HepG2 (cell line): Measurements from ENCODE around the gene C1RL. TPM values are rescaled to one million over a fixed set of nuclear protein-coding genes. Genes with fewer than 3 reads are reported as not detected.

Experiments
- ATAC-seq: fragments of 200-7000 bp; cut with Tn5 transposase; 3 replicates; pipeline ENCODE4 v1.9.1; 2020; ENCODE audit warnings: mild to moderate bottlenecking, moderate library complexity
- BruUV-seq: library from RNA; stranded (reverse); fragments of 400-500 nt; replicated peaks from 2 replicates; lab custom pipeline; 2021; lab: Mats Ljungman, UMichigan
- CTCF ChIA-PET: fragments of 300-600 bp; formaldehyde crosslinking; extraction: SDS; loops from one replicate; lab custom pipeline; 2021; ENCODE audit warnings: low total read pairs, inconsistent platforms, low intra/inter-chr PET ratio; lab: Yijun Ruan, JAX
- POLR2A ChIA-PET: fragments of 350-600 bp; sonication (Branson Sonifier 250); formaldehyde crosslinking; loops from one replicate; lab custom pipeline; 2020; ENCODE audit warnings: antibody characterized with exemption, inconsistent platforms; lab: Yijun Ruan, JAX
- DNase-seq: peaks from one replicate; pipeline ENCODE4 v3.0.0-alpha.2; 2015; ENCODE audit warnings: low spot score
- FAIRE-seq: peaks from 3 replicates; lab custom pipeline; 2011; peaks lifted over from hg19 to GRCh38; lab: Jason Lieb, UNC
- H2AFZ ChIP-seq: one replicate; pipeline ENCODE4 v1.6.1; 2011; ENCODE audit warnings: low read length, inconsistent platforms
- H3K27ac ChIP-seq: fragments of 300-600 bp; 3 replicates; pipeline ENCODE4 v1.8.0; 2011; ENCODE audit warnings: mixed run types, mild to moderate bottlenecking, mixed read lengths, low read length, inconsistent platforms; ENCODE audit not compliant: insufficient read depth; ENCODE audit errors: extremely low read length
- H3K27me3 ChIP-seq, 2 experiments: fragments of 200-600 bp in 1 of 2; 2 replicates in 1 of 2; 3 replicates in 1 of 2; pipeline versions ENCODE4 v1.6.0 to v1.8.0; 2011; ENCODE audit warnings: low read length in 2 of 2, mild to moderate bottlenecking in 2 of 2, moderate library complexity in 2 of 2, inconsistent platforms in 1 of 2; ENCODE audit not compliant: insufficient read depth in 2 of 2, control insufficient read depth in 1 of 2
- H3K36me3 ChIP-seq, 2 experiments: fragments of 200-600 bp in 1 of 2; replicated peaks in 1 of 2; 2 replicates in 1 of 2; 3 replicates in 1 of 2; pipeline versions ENCODE4 v1.5.1 to v1.8.0; 2011; ENCODE audit warnings: low read length in 2 of 2, inconsistent platforms in 1 of 2; ENCODE audit not compliant: insufficient read depth in 2 of 2, control insufficient read depth in 1 of 2
- H3K4me1 ChIP-seq: 2 replicates; pipeline ENCODE4 v1.5.1; 2012; ENCODE audit warnings: low read length, inconsistent platforms; ENCODE audit not compliant: insufficient read depth
- H3K4me2 ChIP-seq: 2 replicates; pipeline ENCODE4 v1.6.0; 2011; ENCODE audit warnings: low read depth, low read length, inconsistent platforms
- H3K4me3 ChIP-seq, 3 experiments: fragments of 200-600 bp in 1 of 3; sonication (generic), shearing (Covaris generic) in 1 of 3; replicated peaks in 1 of 3; 2 replicates each; pipeline ENCODE4 v1.5.1; 2011 to 2016; ENCODE audit warnings: low read length in 3 of 3, inconsistent platforms in 2 of 3, low read depth in 2 of 3, mild to moderate bottlenecking in 2 of 3, control low read depth in 1 of 3, mixed read lengths in 1 of 3; ENCODE audit not compliant: insufficient read depth in 1 of 3
- H3K79me2 ChIP-seq: one replicate; pipeline ENCODE4 v1.6.1; 2011; ENCODE audit warnings: low read length, inconsistent platforms; ENCODE audit not compliant: insufficient read depth
- H3K9ac ChIP-seq: 2 replicates; pipeline ENCODE4 v1.6.0; 2011; ENCODE audit warnings: mild to moderate bottlenecking, low read depth, low read length, inconsistent platforms; ENCODE audit not compliant: insufficient read depth
- H3K9me3 ChIP-seq: 2 replicates; pipeline ENCODE4 v1.5.1; 2012; ENCODE audit warnings: mild to moderate bottlenecking, low read length
- H4K20me1 ChIP-seq: 2 replicates; pipeline ENCODE4 v1.6.0; 2011; ENCODE audit warnings: inconsistent platforms, mild to moderate bottlenecking, low read length, moderate library complexity; ENCODE audit not compliant: insufficient read depth
- HNF4A ChIP-seq: sonication (generic); formaldehyde crosslinking; IDR thresholded peaks from 2 replicates; pipeline ENCODE4 v1.4.0; 2020; ENCODE audit warnings: missing genetic modification reagents
- MTA1 ChIP-seq: sonication (generic); formaldehyde crosslinking; IDR thresholded peaks from 2 replicates; pipeline ENCODE4 v1.4.0; 2020; ENCODE audit warnings: missing genetic modification reagents, mild to moderate bottlenecking, borderline replicate concordance
- NR1H2 ChIP-seq: sonication (generic); formaldehyde crosslinking; IDR thresholded peaks from 2 replicates; pipeline ENCODE4 v1.8.1; 2022; ENCODE audit warnings: low read depth, missing genetic modification reagents, borderline replicate concordance
- POLR2A ChIP-seq, 2 experiments: IDR thresholded peaks; 2 replicates each; pipeline ENCODE4 v1.6.1; 2011; ENCODE audit warnings: low read depth in 2 of 2, low read length in 2 of 2, mild to moderate bottlenecking in 1 of 2, moderate library complexity in 1 of 2; ENCODE audit not compliant: insufficient read depth in 1 of 2
- REXO4 ChIP-seq: sonication (generic); formaldehyde crosslinking; IDR thresholded peaks from 2 replicates; pipeline ENCODE4 v1.8.0; 2022; ENCODE audit warnings: missing genetic modification reagents, mild to moderate bottlenecking, borderline replicate concordance
- STAT5B ChIP-seq: sonication (generic); formaldehyde crosslinking; IDR thresholded peaks from 2 replicates; pipeline ENCODE4 v1.4.0; 2020; ENCODE audit warnings: missing genetic modification reagents
- TRIM24 ChIP-seq: sonication (generic); formaldehyde crosslinking; IDR thresholded peaks from 2 replicates; pipeline ENCODE4 v1.8.0; 2022; ENCODE audit warnings: mild to moderate bottlenecking, missing genetic modification reagents
- ZNF180 ChIP-seq: sonication (generic); formaldehyde crosslinking; IDR thresholded peaks from 2 replicates; pipeline ENCODE4 v1.4.0; 2020; ENCODE audit warnings: low read depth, missing genetic modification reagents, borderline replicate concordance
- ZNF552 ChIP-seq: sonication (generic); formaldehyde crosslinking; IDR thresholded peaks from 2 replicates; pipeline ENCODE4 v1.9.0; 2022; ENCODE audit warnings: missing genetic modification reagents, mild to moderate bottlenecking, borderline replicate concordance
- WGBS: methylation state at CpG from one replicate; pipeline ENCODE4 v1.1.6; 2017; ENCODE audit warnings: low lambda C conversion rate; 5-methylcytosine and 5-hydroxymethylcytosine counted together
- in situ Hi-C: cut with HindIII; loops from 2 replicates; pipeline ENCODE4 v1.10.0; 2017; ENCODE audit warnings: low pct_unique_long_range_greater_than_20kb; ENCODE audit not compliant: extremely low pct_ligation_motif_present
- intact Hi-C: fragments of 100-400 bp; cut with micrococcal nuclease; formaldehyde crosslinking; loops from one replicate; pipeline ENCODE4 v1.10.0; 2022; ENCODE audit not compliant: unreplicated experiment
- polyA plus RNA-seq, 8 experiments: library from polyadenylated mRNA; depleted of rRNA in 3 of 8; stranded (reverse) in 7 of 8; unstranded in 1 of 8; fragments of >200 nt; fragmentation: Illumina TruSeq in 4 of 8; extraction: Trizol in 4 of 8; gene quantifications; 2 replicates each; pipeline versions ENCODE4 v1.2.1 to v1.2.3, GENCODE V29; 2011 to 2016; ENCODE audit warnings: low read depth in 4 of 8, missing spikeins in 1 of 8, mixed read lengths in 1 of 8; ENCODE audit not compliant: insufficient read depth in 1 of 8
- total RNA-seq, 5 experiments: library from RNA; depleted of rRNA; stranded (reverse); fragments of >200 nt; fragmentation: Illumina TruSeq; extraction: Trizol; gene quantifications; 2 replicates each; pipeline ENCODE4 v1.2.3, GENCODE V29; 2016; ENCODE audit warnings: low read depth in 1 of 5
- TF ChIP-seq, protein P1 (sequence below): sonication (generic); formaldehyde crosslinking; IDR thresholded peaks from 2 replicates; pipeline ENCODE4; 2020; ENCODE audit warnings: missing genetic modification reagents, mild to moderate bottlenecking, borderline replicate concordance
- TF ChIP-seq, protein P2 (sequence below): sonication (generic); formaldehyde crosslinking; IDR thresholded peaks from 2 replicates; pipeline ENCODE4 v1.5.1; 2020; ENCODE audit warnings: mild to moderate bottlenecking, missing genetic modification reagents, moderate library complexity

The C1RL gene
- total and polyA plus RNA-seq, 2 of the 13 experiments (the other 11 are each of a cell fraction or from before 2014, with no cell fraction given), result 28.9 to 53.1 TPM

DNA sequence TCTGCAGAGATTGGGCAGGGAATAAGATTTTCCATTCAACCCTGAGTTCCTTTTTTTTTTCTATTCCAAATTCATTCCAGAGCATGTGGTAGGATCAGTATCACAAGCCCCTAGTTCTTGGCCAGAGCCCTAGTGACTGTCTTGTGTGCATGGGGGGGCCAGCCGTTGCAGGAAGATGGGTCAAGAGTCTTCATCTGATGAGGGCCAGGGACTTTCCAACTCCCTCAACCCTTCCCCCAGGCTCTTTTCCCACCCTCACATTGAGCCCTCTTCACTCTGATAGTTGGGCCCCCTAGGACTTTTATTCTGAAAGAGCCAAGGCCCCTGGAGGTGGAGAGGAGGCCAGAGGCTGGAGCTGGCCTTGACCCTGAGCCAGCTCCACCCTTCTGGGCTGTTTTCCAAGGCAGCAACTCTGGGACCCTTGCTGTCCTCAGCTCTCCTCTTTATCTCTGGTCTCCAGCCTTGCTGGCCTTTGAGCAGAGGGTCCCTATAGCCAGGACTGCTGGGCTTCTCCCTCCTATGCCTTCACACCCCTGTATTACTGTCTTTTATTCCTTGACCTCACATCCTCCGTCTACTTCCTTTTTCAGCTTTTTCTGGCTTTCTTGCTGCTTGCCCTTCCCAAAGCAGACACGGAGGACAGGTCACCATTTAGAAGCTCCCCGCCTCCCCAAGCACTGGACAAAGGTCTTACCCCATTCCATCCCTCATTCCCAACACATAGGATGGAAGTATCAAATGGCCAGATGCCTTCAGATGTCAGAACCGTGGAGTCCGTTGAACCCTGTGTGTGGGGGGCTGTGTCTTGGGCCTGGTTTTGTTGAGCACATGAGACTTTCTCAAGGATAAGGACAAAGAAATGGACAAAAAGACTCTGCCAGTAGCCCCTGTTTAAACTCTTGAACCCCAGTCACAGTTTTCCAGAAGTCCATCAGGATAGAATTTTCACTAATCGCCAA, 14.1 kb upstream of the C1RL start (continued):
- no peak for TF ChIP-seq TRIM24
- TF ChIP-seq MTA1 (CRISPR knock-in tag), result peak; percentile 69; the same call in 1 of the 2 replicates
- no peak for TF ChIP-seq STAT5B (CRISPR knock-in tag)
- TF ChIP-seq, protein P1, sequence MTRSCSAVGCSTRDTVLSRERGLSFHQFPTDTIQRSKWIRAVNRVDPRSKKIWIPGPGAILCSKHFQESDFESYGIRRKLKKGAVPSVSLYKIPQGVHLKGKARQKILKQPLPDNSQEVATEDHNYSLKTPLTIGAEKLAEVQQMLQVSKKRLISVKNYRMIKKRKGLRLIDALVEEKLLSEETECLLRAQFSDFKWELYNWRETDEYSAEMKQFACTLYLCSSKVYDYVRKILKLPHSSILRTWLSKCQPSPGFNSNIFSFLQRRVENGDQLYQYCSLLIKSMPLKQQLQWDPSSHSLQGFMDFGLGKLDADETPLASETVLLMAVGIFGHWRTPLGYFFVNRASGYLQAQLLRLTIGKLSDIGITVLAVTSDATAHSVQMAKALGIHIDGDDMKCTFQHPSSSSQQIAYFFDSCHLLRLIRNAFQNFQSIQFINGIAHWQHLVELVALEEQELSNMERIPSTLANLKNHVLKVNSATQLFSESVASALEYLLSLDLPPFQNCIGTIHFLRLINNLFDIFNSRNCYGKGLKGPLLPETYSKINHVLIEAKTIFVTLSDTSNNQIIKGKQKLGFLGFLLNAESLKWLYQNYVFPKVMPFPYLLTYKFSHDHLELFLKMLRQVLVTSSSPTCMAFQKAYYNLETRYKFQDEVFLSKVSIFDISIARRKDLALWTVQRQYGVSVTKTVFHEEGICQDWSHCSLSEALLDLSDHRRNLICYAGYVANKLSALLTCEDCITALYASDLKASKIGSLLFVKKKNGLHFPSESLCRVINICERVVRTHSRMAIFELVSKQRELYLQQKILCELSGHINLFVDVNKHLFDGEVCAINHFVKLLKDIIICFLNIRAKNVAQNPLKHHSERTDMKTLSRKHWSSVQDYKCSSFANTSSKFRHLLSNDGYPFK, result no peak
- no peak for TF ChIP-seq ZNF180 (CRISPR knock-in tag)

DNA sequence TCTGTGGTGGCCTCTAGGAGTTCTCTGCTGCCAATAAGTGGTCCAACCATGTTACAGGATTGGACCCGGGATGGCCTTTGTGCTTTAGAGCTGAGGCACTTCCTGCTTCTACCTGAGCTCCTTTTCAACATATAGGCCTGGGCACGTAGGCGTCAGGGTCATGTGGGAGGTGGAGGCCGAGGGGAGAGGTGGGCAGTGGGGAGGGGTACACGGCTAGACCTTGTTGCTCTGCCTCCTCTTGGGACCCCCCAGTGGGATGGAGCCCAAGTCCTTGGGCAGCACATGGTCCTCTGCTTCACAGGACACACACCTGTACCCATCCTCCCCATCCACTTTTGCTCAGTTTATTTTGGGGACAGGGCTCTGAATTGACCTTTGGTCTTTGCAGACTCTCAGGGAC, 12.3 kb upstream of the C1RL start:
- no TSS peak for BruUV-seq
- TF ChIP-seq, protein P2, sequence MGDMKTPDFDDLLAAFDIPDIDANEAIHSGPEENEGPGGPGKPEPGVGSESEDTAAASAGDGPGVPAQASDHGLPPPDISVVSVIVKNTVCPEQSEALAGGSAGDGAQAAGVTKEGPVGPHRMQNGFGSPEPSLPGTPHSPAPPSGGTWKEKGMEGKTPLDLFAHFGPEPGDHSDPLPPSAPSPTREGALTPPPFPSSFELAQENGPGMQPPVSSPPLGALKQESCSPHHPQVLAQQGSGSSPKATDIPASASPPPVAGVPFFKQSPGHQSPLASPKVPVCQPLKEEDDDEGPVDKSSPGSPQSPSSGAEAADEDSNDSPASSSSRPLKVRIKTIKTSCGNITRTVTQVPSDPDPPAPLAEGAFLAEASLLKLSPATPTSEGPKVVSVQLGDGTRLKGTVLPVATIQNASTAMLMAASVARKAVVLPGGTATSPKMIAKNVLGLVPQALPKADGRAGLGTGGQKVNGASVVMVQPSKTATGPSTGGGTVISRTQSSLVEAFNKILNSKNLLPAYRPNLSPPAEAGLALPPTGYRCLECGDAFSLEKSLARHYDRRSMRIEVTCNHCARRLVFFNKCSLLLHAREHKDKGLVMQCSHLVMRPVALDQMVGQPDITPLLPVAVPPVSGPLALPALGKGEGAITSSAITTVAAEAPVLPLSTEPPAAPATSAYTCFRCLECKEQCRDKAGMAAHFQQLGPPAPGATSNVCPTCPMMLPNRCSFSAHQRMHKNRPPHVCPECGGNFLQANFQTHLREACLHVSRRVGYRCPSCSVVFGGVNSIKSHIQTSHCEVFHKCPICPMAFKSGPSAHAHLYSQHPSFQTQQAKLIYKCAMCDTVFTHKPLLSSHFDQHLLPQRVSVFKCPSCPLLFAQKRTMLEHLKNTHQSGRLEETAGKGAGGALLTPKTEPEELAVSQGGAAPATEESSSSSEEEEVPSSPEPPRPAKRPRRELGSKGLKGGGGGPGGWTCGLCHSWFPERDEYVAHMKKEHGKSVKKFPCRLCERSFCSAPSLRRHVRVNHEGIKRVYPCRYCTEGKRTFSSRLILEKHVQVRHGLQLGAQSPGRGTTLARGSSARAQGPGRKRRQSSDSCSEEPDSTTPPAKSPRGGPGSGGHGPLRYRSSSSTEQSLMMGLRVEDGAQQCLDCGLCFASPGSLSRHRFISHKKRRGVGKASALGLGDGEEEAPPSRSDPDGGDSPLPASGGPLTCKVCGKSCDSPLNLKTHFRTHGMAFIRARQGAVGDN (CRISPR knock-in tag), result peak; percentile 16; the same call in 1 of the 2 replicates
- no peak for TF ChIP-seq NR1H2 (CRISPR knock-in tag)
- TF ChIP-seq HNF4A, result peak; percentile 7; the same call in 1 of the 2 replicates
- no peak for TF ChIP-seq REXO4 (CRISPR knock-in tag)
- no peak for TF ChIP-seq ZNF552 (CRISPR knock-in tag)
- peak in 1 of 2 experiments; percentile 13; a peak in 1 of 4 replicates for TF ChIP-seq POLR2A (IDR thresholded peaks at IDR 0.05; ENCODE audit: insufficient read depth in 1 of 2, low read depth in 2 of 2, low read length in 2 of 2)
- FAIRE-seq (no peak), DNase-seq (no peak), ATAC-seq (no peak)
- no peaks in the 10 kb centered on the region for H3K9me3 ChIP-seq
- 79% methylated on average over 4 of the region's 5 CpGs for WGBS
- ChIA-PET CTCF (no interaction called here), POLR2A (interaction anchor here (1.0 to 1.2 kb wide), 2 partner anchors 13 to 178 kb away, joined by 4 to 5 read pairs; partner anchors contain the start of genes C12orf57 and RNU7-1)
- H3K9ac ChIP-seq, result no peak overlapping the region
- no peak overlapping the region for H3K27ac ChIP-seq
- H3K36me3 ChIP-seq, result peaks cover 3 to 7% of the 10 kb centered on the region in 2 experiments; a peak in 3 of 5 replicates
- in situ Hi-C loops (no loop called here), intact Hi-C loops (no loop called here)
- no peak overlapping the region for H3K4me3 ChIP-seq
- H3K27me3 ChIP-seq, result no peaks in the 10 kb centered on the region
- H2AFZ ChIP-seq, result no peak overlapping the region
- no peaks in the 10 kb centered on the region for H3K79me2 ChIP-seq
- H3K4me2 ChIP-seq, result no peak overlapping the region
- H4K20me1 ChIP-seq, result no peaks in the 10 kb centered on the region
- peaks cover 66% of the 10 kb centered on the region for H3K4me1 ChIP-seq
